Measurements from ENCODE around the gene NAGS. TPM values are rescaled to one million over a fixed set of nuclear protein-coding genes. Genes with fewer than 3 reads are reported as not detected.

The NAGS gene
- total and polyA plus RNA-seq, 10 of the 15 experiments (the other 5 are each of a cell fraction or from before 2014, with no cell fraction given): 0.11 to 1.6 (median 0.64) TPM; not detected in 1

DNA sequence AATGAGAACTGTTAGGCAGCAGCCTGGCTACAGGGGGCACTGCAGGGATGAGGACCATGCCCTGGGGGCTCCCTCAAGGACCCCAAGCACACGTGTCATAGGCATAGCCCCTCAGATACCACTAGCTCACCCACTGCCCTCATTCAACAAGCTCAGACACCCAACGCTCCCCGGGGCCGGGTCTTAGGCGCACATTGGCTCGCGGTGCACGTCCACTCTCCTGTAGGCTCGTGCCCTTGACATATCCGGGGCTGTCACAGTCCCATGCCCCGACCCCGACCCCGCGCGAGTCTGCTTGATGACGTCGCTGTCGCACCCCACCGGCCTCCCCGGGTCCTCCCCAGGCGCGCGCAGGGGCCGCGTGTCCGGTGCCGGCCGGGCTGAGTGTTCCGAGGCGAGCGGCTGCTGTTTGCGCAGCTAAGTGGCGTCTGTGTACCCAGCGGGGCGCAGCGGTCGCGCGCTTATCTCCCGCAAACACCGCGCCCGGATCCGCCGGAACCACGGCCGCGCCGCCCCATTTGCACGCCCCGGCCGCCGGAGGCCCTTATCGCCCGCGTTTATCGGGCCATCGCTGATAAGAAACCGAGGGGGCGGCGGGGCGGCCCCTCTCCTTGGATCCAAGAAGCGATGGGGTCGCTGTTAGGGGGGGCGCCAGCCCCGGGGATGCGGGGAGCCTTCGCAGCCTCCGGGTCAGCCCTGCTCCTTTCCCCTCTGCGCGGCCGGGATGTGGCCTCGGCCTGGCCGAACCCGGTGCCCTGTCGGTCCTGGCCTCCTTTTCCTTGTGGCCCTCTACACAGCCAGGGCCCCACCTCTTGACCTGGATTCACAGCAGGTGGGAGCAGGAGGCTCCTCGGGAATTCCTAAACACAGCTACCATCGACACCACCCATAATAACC lies 20.7 kb upstream of the NAGS start:
- ChIA-PET RAD21 (ENCODE audit: unreplicated experiment) (no interaction called here), SMC1A (ENCODE audit: uncharacterized antibody, unreplicated experiment) (no interaction called here), POLR2A (no interaction called here), CTCF (no interaction called here)
- Histone ChIP-seq H3K4me3 (no peak overlapping the region), H3K36me3 (ENCODE audit: control insufficient read depth in 2 of 2, insufficient read depth in 2 of 2, low read length in 1 of 2) (no peaks in the 10 kb centered on the region), H4K20me1 (ENCODE audit: control insufficient read depth, insufficient read depth) (no peaks in the 10 kb centered on the region), H2AFZ (ENCODE audit: control insufficient read depth, low read depth, low read length) (no peak overlapping the region), H3K9me3 (replicated peaks; ENCODE audit: control insufficient read depth, insufficient read depth, low read length) (no peaks in the 10 kb centered on the region), H3K79me2 (ENCODE audit: control insufficient read depth, insufficient read depth, low read length) (no peaks in the 10 kb centered on the region), H3K4me1 (ENCODE audit: control insufficient read depth, insufficient read depth, low read length) (no peaks in the 10 kb centered on the region), H3K27me3 (replicated peaks in 1 of 2; ENCODE audit: control insufficient read depth in 2 of 2, insufficient read depth in 2 of 2, low read length in 1 of 2) (peaks cover 5 to 21% of the 10 kb centered on the region in 2 experiments), H3K27ac (ENCODE audit: control insufficient read depth, insufficient read depth) (no peak overlapping the region), H3K4me2 (ENCODE audit: control insufficient read depth, insufficient read depth) (no peak overlapping the region), H3K9ac (ENCODE audit: control insufficient read depth, insufficient read depth, low read length) (no peak overlapping the region)
- no peak for FAIRE-seq
- TF ChIP-seq, protein P1, sequence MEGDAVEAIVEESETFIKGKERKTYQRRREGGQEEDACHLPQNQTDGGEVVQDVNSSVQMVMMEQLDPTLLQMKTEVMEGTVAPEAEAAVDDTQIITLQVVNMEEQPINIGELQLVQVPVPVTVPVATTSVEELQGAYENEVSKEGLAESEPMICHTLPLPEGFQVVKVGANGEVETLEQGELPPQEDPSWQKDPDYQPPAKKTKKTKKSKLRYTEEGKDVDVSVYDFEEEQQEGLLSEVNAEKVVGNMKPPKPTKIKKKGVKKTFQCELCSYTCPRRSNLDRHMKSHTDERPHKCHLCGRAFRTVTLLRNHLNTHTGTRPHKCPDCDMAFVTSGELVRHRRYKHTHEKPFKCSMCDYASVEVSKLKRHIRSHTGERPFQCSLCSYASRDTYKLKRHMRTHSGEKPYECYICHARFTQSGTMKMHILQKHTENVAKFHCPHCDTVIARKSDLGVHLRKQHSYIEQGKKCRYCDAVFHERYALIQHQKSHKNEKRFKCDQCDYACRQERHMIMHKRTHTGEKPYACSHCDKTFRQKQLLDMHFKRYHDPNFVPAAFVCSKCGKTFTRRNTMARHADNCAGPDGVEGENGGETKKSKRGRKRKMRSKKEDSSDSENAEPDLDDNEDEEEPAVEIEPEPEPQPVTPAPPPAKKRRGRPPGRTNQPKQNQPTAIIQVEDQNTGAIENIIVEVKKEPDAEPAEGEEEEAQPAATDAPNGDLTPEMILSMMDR (IDR thresholded peaks at IDR 0.05 in 2 of 3, conservative IDR thresholded peaks at IDR 0.05 in 1 of 3; ENCODE audit: control insufficient read depth in 2 of 3, extremely low read depth in 1 of 3, insufficient read depth in 1 of 3, low read depth in 3 of 3, low read length in 3 of 3): 0 out of 6 replicates have a peak, but pooled peaks of 1 of the 3 experiments have one; percentile 1
- TF ChIP-seq, protein P2, sequence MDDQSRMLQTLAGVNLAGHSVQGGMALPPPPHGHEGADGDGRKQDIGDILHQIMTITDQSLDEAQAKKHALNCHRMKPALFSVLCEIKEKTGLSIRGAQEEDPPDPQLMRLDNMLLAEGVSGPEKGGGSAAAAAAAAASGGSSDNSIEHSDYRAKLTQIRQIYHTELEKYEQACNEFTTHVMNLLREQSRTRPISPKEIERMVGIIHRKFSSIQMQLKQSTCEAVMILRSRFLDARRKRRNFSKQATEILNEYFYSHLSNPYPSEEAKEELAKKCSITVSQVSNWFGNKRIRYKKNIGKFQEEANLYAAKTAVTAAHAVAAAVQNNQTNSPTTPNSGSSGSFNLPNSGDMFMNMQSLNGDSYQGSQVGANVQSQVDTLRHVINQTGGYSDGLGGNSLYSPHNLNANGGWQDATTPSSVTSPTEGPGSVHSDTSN (IDR thresholded peaks at IDR 0.05; ENCODE audit: insufficient replicate concordance, low read depth, low read length): no peak
- TF ChIP-seq, protein P3, sequence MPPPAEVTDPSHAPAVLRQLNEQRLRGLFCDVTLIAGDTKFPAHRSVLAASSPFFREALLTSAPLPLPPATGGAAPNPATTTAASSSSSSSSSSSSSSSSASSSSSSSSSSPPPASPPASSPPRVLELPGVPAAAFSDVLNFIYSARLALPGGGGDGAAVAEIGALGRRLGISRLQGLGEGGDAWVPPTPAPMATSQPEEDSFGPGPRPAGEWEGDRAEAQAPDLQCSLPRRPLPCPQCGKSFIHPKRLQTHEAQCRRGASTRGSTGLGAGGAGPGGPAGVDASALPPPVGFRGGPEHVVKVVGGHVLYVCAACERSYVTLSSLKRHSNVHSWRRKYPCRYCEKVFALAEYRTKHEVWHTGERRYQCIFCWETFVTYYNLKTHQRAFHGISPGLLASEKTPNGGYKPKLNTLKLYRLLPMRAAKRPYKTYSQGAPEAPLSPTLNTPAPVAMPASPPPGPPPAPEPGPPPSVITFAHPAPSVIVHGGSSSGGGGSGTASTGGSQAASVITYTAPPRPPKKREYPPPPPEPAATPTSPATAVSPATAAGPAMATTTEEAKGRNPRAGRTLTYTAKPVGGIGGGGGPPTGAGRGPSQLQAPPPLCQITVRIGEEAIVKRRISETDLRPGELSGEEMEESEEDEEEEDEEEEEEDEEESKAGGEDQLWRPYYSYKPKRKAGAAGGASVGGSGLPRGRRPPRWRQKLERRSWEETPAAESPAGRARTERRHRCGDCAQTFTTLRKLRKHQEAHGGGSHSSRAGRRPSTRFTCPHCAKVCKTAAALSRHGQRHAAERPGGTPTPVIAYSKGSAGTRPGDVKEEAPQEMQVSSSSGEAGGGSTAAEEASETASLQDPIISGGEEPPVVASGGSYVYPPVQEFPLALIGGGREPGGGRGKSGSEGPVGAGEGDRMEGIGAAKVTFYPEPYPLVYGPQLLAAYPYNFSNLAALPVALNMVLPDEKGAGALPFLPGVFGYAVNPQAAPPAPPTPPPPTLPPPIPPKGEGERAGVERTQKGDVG (CRISPR knock-in tag; IDR thresholded peaks at IDR 0.05): no peak
- DNase-seq (ENCODE audit: low read depth, low spot score): no peak
- no peak for ATAC-seq
- in situ Hi-C loops (cut with MboI) (no loop called here), intact Hi-C loops (cut with micrococcal nuclease; ENCODE audit: unreplicated experiment) (no loop called here)
- 32% methylated on average over 63 of the region's 78 CpGs for WGBS (ENCODE audit: insufficient coverage, insufficient replicate concordance, low lambda C conversion rate, missing lambda C conversion rate)
- BruUV-seq (replicated peaks): no TSS peak

Data from GM12878 (cell line).